PC-9 (cell line): ENCODE data around the gene DENND4A.

ENCODE experiments used
- EZH2 ChIP-seq: fragments of 200-600 bp; sonication (generic); IDR thresholded peaks from 2 replicates; pipeline ENCODE4 v1.8.0; 2017; ENCODE audit warnings: antibody characterized with exemption, low read depth
- TF ChIP-seq, protein P1 (sequence below): fragments of 200-600 bp; sonication (generic); conservative IDR thresholded peaks from 2 replicates; pipeline ENCODE4 v1.6.1; 2017; ENCODE audit warnings: mixed run types, antibody characterized with exemption, mild to moderate bottlenecking, moderate library complexity

- TF ChIP-seq, protein P1, sequence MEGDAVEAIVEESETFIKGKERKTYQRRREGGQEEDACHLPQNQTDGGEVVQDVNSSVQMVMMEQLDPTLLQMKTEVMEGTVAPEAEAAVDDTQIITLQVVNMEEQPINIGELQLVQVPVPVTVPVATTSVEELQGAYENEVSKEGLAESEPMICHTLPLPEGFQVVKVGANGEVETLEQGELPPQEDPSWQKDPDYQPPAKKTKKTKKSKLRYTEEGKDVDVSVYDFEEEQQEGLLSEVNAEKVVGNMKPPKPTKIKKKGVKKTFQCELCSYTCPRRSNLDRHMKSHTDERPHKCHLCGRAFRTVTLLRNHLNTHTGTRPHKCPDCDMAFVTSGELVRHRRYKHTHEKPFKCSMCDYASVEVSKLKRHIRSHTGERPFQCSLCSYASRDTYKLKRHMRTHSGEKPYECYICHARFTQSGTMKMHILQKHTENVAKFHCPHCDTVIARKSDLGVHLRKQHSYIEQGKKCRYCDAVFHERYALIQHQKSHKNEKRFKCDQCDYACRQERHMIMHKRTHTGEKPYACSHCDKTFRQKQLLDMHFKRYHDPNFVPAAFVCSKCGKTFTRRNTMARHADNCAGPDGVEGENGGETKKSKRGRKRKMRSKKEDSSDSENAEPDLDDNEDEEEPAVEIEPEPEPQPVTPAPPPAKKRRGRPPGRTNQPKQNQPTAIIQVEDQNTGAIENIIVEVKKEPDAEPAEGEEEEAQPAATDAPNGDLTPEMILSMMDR = no peak
- no peak for TF ChIP-seq EZH2
These were observed 141.6 kb downstream of the DENND4A start for GRCh38 chr15:65650312-65651041.
